Activated CD4-positive, alpha-beta T cell treated with anti-CD3 and anti-CD28 coated beads, Interleukin-2, amount 50 U/mL, for 16 hours (primary cell): ENCODE measurements around the gene SYCP2.

Experiments
- DNase-seq: peaks from one replicate; pipeline ENCODE4 v3.0.0-alpha.2; 2020

Gene SYCP2

GRCh38 chr20:59822291-59823029 is 111.0 kb downstream of the SYCP2 start:
- no peak for DNase-seq

GRCh38 chr20:59821788-59822187 is 111.6 kb downstream of the SYCP2 start:
- no peak for DNase-seq

- DNase-seq, result no peak
Observed at GRCh38 chr20:59821201-59821600, 112.2 kb downstream of the SYCP2 start.

- no peak for DNase-seq
Observed at GRCh38 chr20:59820204-59821041, 113.0 kb downstream of the SYCP2 start.

GRCh38 chr20:59819496-59820203 is 113.8 kb downstream of the SYCP2 start:
- DNase-seq, result no peak

GRCh38 chr20:59818911-59819310 is 114.5 kb downstream of the SYCP2 start:
- no peak for DNase-seq

GRCh38 chr20:59817846-59818615 is 115.4 kb downstream of the SYCP2 start:
- DNase-seq, result no peak

GRCh38 chr20:59817406-59817805 is 116.0 kb downstream of the SYCP2 start:
- DNase-seq, result no peak

GRCh38 chr20:59816146-59816738 is 117.2 kb downstream of the SYCP2 start:
- no peak for DNase-seq

- DNase-seq, result no peak
Observed at GRCh38 chr20:59814840-59815340, 118.5 kb downstream of the SYCP2 start.

- DNase-seq, result no peak
Observed at GRCh38 chr20:59813948-59814839, 119.2 kb downstream of the SYCP2 start.
